Panc1 (cell line): Measurements from ENCODE around the gene EME2. TPM values are rescaled to one million over a fixed set of nuclear protein-coding genes. Genes with fewer than 3 reads are reported as not detected.

ENCODE experiments used
- ATAC-seq: fragments of 200-7000 bp; cut with Tn5 transposase; 2 replicates; pipeline ENCODE4 v1.9.1; 2020; ENCODE audit warnings: mild to moderate bottlenecking, moderate library complexity
- BruUV-seq: library from RNA; stranded (reverse); fragments of 400-500 nt; replicated peaks from 2 replicates; lab custom pipeline; 2021; lab: Mats Ljungman, UMichigan
- CTCF ChIA-PET: fragments of 300-600 bp; sonication (Branson Sonifier 250); formaldehyde crosslinking; loops from one replicate; lab custom pipeline; 2022; ENCODE audit warnings: antibody characterized with exemption; lab: Charles Lee
- POLR2A ChIA-PET: fragments of 300-600 bp; sonication (Branson Sonifier 250); formaldehyde crosslinking; loops from one replicate; lab custom pipeline; 2022; ENCODE audit warnings: antibody characterized with exemption; lab: Charles Lee
- DNase-seq: peaks from one replicate; pipeline ENCODE4 v3.0.0-alpha.2; 2010; ENCODE audit warnings: low read depth, low spot score
- H3K27ac ChIP-seq: 2 replicates; pipeline ENCODE4 v1.5.1; 2011; ENCODE audit warnings: mild to moderate bottlenecking, low read length, inconsistent platforms
- H3K27me3 ChIP-seq: fragments of 200-500 bp; sonication (Bioruptor generic); 2 replicates; pipeline ENCODE4 v1.6.0; 2014; ENCODE audit warnings: low read length, inconsistent platforms; ENCODE audit not compliant: control insufficient read depth, insufficient read depth
- H3K36me3 ChIP-seq: fragments of 200-500 bp; sonication (Bioruptor generic); 2 replicates; pipeline ENCODE4 v1.5.1; 2014; ENCODE audit warnings: inconsistent platforms, mild to moderate bottlenecking, low read length, moderate library complexity; ENCODE audit not compliant: control insufficient read depth, insufficient read depth
- H3K4me1 ChIP-seq: 2 replicates; pipeline ENCODE4 v1.5.1; 2011; ENCODE audit warnings: inconsistent platforms, mild to moderate bottlenecking, low read length, moderate library complexity; ENCODE audit not compliant: control insufficient read depth, insufficient read depth
- H3K4me3 ChIP-seq, 2 experiments: 2 replicates each; pipeline ENCODE4 v1.5.1; 2011 to 2012; ENCODE audit warnings: low read depth in 2 of 2, low read length in 2 of 2, mild to moderate bottlenecking in 2 of 2, inconsistent platforms in 1 of 2, moderate library complexity in 1 of 2
- H3K9me3 ChIP-seq: fragments of 200-500 bp; sonication (Bioruptor generic); 2 replicates; pipeline ENCODE4 v1.5.1; 2014; ENCODE audit warnings: low read depth, mild to moderate bottlenecking, inconsistent platforms, low read length, moderate library complexity; ENCODE audit not compliant: control insufficient read depth, insufficient read depth
- POLR2AphosphoS5 ChIP-seq: IDR thresholded peaks from 2 replicates; pipeline ENCODE4 v1.6.1; 2012; ENCODE audit warnings: mild to moderate bottlenecking, low read depth, low read length, moderate library complexity
- SIN3A ChIP-seq: IDR thresholded peaks from 2 replicates; pipeline ENCODE4 v1.6.1; 2012; ENCODE audit warnings: low read depth, mild to moderate bottlenecking, low read length, moderate library complexity, borderline replicate concordance; ENCODE audit not compliant: insufficient read depth
- TCF7L2 ChIP-seq: IDR thresholded peaks from 2 replicates; pipeline ENCODE4 v1.6.1; 2011; ENCODE audit warnings: mild to moderate bottlenecking, low read depth, low read length, inconsistent platforms
- in situ Hi-C: cut with HindIII; loops from 2 replicates; pipeline ENCODE4 v1.10.0; 2016; ENCODE audit warnings: low sequenced_read_pairs, low pct_unique_long_range_greater_than_20kb
- intact Hi-C: fragments of 100-400 bp; cut with micrococcal nuclease; formaldehyde crosslinking; loops from one replicate; pipeline ENCODE4 v1.10.0; 2022; ENCODE audit not compliant: unreplicated experiment
- total RNA-seq: library from RNA; stranded (reverse); gene quantifications from one replicate; pipeline ENCODE4 v1.2.1, GENCODE V29; 2021; ENCODE audit not compliant: unreplicated experiment
- TF ChIP-seq, protein P1 (sequence below), 2 experiments: IDR thresholded peaks; 2 replicates each; pipeline ENCODE4 v1.6.1; 2011 to 2012; ENCODE audit warnings: low read depth in 2 of 2, control low read depth in 1 of 2, low read length in 1 of 2, mild to moderate bottlenecking in 1 of 2, moderate library complexity in 1 of 2; ENCODE audit not compliant: insufficient read depth in 1 of 2
- TF ChIP-seq, protein P2 (sequence below): fragments of 450-650 bp; IDR thresholded peaks from 2 replicates; pipeline ENCODE4 v1.5.1; 2017; ENCODE audit warnings: mild to moderate bottlenecking

The EME2 gene
- total RNA-seq, 1 experiment from 2014 or later: 53.4 TPM

DNA sequence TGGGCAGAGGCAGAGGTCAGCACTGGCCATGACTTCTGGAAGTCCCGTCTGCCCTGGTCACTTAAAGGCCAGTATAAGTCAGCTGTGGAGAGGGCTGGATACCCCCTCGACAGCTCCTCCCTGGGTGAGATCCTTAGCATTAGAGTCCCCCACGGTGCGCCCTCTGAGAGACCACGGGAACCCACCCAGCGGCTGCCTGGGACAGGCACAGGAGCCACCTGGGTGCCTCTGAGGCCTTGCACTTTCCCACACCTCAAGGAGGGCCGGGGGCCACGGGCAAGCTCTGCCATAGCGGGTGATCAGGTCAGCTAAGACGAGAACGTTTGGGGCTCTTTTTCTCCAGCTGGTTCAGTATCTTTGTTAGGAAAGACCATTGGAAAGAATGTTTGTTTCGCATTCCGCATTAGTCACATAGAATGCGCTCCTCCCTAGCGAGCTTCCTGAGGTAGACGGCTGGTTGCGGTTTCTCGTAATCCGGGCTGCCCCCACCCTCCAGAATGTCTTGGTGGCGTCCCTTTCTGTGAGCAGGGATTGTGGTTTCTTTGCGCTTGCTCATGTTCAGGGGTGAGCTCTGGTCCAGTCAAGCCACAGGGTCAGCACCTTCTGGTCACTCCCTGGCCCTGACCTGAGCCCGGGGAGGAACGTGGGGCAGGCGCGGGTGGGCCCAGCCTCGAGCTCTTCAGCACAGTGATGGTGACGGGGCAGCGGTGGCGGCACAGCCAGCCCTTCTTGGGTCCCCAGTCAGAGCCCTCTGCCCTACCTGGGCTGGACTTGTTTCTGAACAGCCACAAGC is 26.5 kb upstream of the EME2 start:
- H3K36me3 ChIP-seq: no peaks in the 10 kb centered on the region; the same call in 1 of the 2 replicates
- H3K4me1 ChIP-seq: no peaks in the 10 kb centered on the region
- no peaks in the 10 kb centered on the region for H3K27me3 ChIP-seq
- H3K27ac ChIP-seq: no peak overlapping the region
- H3K9me3 ChIP-seq: no peaks in the 10 kb centered on the region
- DNase-seq (no peak), ATAC-seq (no peak)
- in situ Hi-C loops: no loop called here
- intact Hi-C loops: no loop called here
- TF ChIP-seq, protein P1, sequence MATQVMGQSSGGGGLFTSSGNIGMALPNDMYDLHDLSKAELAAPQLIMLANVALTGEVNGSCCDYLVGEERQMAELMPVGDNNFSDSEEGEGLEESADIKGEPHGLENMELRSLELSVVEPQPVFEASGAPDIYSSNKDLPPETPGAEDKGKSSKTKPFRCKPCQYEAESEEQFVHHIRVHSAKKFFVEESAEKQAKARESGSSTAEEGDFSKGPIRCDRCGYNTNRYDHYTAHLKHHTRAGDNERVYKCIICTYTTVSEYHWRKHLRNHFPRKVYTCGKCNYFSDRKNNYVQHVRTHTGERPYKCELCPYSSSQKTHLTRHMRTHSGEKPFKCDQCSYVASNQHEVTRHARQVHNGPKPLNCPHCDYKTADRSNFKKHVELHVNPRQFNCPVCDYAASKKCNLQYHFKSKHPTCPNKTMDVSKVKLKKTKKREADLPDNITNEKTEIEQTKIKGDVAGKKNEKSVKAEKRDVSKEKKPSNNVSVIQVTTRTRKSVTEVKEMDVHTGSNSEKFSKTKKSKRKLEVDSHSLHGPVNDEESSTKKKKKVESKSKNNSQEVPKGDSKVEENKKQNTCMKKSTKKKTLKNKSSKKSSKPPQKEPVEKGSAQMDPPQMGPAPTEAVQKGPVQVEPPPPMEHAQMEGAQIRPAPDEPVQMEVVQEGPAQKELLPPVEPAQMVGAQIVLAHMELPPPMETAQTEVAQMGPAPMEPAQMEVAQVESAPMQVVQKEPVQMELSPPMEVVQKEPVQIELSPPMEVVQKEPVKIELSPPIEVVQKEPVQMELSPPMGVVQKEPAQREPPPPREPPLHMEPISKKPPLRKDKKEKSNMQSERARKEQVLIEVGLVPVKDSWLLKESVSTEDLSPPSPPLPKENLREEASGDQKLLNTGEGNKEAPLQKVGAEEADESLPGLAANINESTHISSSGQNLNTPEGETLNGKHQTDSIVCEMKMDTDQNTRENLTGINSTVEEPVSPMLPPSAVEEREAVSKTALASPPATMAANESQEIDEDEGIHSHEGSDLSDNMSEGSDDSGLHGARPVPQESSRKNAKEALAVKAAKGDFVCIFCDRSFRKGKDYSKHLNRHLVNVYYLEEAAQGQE (IDR thresholded peaks at IDR 0.05; ENCODE audit: insufficient read depth in 1 of 2, low read depth in 2 of 2, low read length in 1 of 2): no peak
- no peak for TF ChIP-seq POLR2AphosphoS5
- TF ChIP-seq TCF7L2: no peak
- TF ChIP-seq SIN3A: no peak
- TF ChIP-seq, protein P2, sequence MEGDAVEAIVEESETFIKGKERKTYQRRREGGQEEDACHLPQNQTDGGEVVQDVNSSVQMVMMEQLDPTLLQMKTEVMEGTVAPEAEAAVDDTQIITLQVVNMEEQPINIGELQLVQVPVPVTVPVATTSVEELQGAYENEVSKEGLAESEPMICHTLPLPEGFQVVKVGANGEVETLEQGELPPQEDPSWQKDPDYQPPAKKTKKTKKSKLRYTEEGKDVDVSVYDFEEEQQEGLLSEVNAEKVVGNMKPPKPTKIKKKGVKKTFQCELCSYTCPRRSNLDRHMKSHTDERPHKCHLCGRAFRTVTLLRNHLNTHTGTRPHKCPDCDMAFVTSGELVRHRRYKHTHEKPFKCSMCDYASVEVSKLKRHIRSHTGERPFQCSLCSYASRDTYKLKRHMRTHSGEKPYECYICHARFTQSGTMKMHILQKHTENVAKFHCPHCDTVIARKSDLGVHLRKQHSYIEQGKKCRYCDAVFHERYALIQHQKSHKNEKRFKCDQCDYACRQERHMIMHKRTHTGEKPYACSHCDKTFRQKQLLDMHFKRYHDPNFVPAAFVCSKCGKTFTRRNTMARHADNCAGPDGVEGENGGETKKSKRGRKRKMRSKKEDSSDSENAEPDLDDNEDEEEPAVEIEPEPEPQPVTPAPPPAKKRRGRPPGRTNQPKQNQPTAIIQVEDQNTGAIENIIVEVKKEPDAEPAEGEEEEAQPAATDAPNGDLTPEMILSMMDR: no peak
- no peak overlapping the region for H3K4me3 ChIP-seq
- ChIA-PET CTCF (no interaction called here), POLR2A (interaction anchor here (0.6 kb wide), 1 partner anchor 326 kb away, joined by 3 read pairs; the partner anchor contains the start of gene UQCC4)
- no TSS peak for BruUV-seq

DNA sequence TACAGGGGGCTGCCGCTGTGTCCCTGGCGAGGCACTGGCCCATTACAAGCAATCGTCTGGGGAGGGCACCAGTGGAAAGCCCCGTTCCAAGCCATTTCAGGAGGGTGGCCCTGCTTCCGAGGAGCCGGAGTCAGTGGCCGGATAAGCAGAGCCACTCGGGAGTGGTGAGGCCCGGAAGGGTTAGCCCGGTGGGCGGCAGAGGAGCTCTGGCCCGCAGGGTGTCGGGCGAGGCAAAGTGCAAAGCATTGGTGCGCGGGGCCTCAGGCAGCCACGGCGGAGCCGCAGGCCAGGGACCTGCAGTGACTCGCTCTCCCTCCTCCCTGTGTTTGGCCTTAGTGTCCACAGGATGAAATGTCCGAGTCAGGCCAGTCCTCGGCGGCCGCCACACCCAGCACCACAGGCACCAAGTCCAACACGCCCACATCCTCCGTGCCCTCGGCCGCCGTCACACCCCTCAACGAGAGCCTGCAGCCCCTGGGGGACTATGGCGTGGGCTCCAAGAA is 25.9 kb upstream of the EME2 start:
- Histone ChIP-seq H3K27ac (no peak overlapping the region), H3K4me1 (no peaks in the 10 kb centered on the region), H3K27me3 (no peaks in the 10 kb centered on the region), H3K36me3 (no peaks in the 10 kb centered on the region; the same call in 1 of the 2 replicates), H3K4me3 (no peak overlapping the region), H3K9me3 (no peaks in the 10 kb centered on the region)
- BruUV-seq: no TSS peak
- intact Hi-C loops: no loop called here
- DNase-seq (no peak), ATAC-seq (no peak)
- in situ Hi-C loops: no loop called here
- ChIA-PET POLR2A (no interaction called here), CTCF (no interaction called here)
- TF ChIP-seq SIN3A (no peak), TCF7L2 (no peak), POLR2AphosphoS5 (no peak)
- TF ChIP-seq, protein P2: no peak
- TF ChIP-seq, protein P1 (IDR thresholded peaks at IDR 0.05; ENCODE audit: insufficient read depth in 1 of 2, low read depth in 2 of 2, low read length in 1 of 2): no peak
